ENCODE results near the gene LEO1.

The LEO1 gene

DNA sequence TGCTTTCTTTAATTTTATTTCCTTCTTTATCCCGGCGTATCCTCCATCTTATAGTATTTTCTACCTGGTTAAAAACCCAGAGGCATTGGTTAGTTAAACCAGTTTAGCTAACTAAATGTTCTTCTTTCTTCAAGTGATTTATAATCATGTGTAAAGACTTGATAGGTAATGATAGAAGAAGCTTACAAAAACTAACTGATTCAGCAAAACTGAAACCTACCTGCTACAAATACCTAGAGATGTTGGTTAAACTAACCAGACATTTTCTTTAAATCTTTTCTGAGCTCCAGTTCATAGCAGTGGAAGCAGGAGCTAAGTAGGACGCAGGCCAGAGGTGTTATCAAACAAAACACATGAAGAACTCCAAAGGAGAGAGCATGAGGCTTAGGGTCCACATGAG lies 44.8 kb downstream of the LEO1 start:
- DNase-seq = no peak

DNA sequence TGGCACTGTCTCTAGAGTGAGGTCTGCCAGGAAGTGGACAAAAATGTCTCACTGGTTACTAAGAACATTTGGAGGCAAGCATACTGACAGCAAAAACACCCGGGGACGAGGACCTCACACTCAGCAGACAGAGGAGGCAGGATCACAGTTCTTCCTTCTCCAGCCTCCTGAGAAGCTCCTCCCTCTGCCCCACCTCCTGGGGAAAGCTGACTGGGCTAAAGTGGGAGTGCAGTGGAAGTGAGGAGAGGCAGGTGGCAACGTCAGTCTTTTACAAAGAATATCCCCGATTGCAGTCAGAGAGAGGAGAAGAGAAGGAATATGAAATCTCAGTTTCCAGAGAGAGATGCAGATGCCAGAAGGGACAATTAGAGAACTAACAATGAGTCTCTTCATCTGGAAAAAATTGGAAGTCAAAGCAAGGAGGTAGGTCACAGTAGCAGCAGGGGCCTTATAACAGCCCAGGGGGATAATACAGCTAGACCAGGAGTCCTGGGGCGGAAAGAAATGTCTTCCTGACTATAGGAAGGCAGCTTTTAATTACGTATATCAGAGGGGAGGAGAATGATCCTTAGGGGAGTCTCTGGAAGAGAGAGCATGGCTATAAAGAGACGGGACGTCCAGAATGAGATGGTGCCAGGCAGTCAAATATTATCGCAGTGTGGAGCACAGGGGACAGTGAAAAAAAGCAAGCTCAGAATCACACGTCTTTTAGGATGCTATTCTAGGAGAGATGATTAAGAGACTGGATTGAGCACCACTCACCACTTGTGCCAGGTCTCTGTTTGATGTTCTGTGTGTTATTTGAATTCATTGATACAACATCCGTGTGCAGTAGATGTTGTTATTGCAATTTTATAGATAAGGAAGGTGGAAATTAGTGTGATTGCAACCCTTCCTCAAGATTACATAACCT lies 47.2 kb downstream of the LEO1 start:
- no peak for DNase-seq

GRCh38 chr15:51917493-51917892 lies 54.1 kb downstream of the LEO1 start:
- no peak for DNase-seq

DNA sequence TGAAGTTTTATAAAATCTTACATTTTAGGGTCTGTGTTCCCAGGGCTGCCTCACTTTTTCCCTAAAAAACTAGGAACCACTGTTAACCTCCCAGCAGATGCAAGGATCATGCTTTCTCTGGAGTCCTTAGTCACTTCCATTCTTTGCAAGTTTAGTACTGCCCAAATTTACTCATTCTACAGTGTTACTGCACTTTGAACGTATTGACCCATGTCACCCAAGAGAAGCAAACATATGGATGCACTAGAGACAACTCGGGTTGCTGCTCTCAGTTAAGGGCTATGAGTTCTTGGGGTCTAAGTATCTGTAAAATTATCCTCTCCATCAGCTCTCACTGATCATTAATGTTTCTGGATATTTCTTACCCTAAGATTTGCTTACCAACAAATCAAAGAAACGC lies 59.0 kb downstream of the LEO1 start:
- no peak for DNase-seq

DNA sequence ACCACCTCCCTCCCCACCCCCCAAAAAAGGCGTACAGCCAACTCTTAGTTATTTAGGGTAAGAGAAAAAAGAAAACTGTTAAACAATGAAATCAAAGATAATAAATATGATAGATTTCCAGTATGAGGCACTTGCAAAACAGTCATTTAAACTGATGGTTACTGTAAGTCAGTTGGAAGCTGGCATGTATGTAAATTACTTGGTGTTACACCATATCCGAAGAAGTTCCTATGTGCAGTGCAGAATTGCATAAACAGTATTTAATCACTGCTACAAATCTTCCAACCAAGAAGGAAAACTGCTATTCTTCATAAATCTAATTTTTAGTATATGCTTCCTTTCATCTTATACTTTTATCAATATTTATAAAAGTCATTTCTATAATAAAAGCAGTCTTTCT lies 62.0 kb downstream of the LEO1 start:
- DNase-seq = no peak

DNA sequence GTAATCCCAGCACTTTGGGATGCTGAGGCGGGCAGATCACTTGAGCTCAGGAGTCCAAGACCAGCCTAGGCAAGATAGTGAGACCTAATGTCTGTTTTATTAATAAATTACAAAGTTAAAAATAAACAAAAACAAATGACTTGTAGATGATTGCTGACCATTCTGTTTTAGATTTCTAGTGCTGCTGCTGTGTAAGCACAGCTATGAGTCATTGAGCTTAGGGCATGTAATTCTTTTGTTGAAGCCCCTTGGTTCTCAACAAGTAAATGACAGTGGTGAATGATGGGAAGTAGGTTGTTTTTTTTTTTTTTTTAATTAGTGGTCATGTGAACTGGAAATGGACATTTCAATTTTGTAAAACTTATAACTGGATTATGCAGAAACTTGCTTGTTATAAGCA lies 63.3 kb downstream of the LEO1 start:
- no peak for DNase-seq

GRCh38 chr15:51907136-51907862 lies 64.3 kb downstream of the LEO1 start:
- DNase-seq = no peak

DNA sequence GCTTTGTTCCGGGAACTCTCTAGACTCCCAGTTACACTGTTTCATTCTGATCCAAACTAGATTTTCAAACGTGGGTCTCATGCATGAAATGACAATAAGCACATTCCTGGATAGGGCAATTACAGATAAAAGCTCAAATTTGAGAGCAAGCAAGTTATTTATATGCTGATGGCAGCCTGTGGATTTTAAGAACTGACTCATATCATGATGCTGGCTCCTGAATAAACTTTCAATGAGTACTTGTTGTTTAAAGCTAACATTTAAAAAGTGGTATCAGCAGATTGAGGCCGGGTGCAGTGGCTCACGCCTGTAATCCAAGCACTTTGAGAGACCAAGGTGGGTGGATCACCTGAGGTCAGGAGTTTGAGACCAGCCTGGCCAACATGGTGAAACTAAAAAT lies 66.6 kb downstream of the LEO1 start:
- DNase-seq = no peak

DNA sequence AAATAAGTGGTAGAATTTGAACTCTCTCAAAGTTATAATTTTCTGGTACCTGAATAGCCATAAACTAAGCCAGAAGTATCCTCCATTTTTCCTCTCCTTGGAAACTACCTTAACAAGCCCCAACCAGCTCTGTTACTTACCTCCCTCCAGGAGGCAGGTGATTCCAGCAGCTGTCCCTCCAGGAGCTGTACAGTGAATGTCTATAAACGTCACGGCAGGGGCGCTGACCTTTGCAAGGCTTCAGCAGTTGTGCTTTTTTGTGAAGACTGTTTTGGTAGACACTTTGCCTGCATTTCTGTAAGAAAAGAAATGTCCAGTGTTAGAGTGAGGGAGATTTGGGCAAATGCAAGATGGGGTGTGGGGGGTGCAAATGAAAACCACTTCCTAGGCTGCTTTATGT lies 67.2 kb downstream of the LEO1 start:
- no peak for DNase-seq

- no peak for DNase-seq
Measured at GRCh38 chr15:51889486-51889885, 82.1 kb downstream of the LEO1 start.

DNA sequence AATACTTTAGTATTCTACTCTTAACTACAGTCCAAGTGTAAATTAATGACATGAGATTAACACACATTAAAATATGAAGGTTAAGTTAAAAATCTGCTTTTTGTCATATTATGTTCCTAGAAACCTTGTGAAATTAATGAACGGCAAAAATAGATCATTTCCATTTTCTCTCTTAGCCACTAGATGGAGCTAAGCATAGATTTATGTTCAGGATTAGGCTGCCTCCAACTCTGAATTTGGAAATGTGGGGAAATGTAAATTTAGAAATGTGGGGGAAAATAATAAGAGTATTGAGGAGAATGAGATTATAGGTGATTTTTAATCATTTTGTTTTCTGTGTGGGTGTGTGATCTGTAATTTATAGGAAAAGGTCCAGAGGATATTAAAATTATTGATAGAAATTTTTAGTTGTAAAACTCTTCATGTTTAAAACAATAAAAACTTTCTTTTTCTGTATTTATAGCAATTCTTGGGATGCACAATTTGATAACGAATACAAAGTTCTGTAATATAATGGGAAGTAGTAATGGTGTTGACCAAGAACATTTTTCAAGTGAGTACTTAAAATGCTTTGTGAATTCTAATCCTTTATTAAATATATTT lies 82.9 kb downstream of the LEO1 start:
- no peak for DNase-seq
